GM18505 (cell line): ENCODE data around the gene IQSEC3.
"Not testable (repeated sequence)": the region's sequence is repeated elsewhere in the genome, so short reads cannot be mapped to it uniquely, and the experiment has no call there.

ENCODE experiments used
- ATAC-seq: cut with Tn5 transposase; IDR thresholded peaks from one replicate; pipeline ENCODE4 v1.9.1; 2021; ENCODE audit not compliant: unreplicated experiment
- POLR2A ChIP-seq: IDR thresholded peaks from 4 replicates; pipeline ENCODE4 v1.6.1; 2011; ENCODE audit warnings: borderline replicate concordance; ENCODE audit not compliant: insufficient read depth, insufficient read length; ENCODE audit errors: extremely low read depth

Gene IQSEC3

DNA sequence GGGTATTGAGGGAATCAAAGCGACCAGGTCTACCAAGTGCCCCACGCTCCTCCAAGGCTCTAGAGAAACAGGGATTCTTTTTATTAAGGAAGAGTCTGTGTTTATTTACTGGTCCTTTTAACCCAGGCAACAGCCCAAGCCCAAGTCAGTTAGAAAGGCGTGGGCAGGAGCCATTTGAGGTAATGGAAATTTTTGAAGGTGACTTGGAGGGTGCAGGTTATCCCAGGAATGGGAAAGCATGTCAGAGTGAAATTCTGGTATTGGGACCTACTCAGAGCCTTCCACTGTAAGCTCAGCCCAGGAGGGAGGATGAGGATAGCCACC, 144.5 kb downstream of the IQSEC3 start:
- TF ChIP-seq POLR2A = no peak
- no peak for ATAC-seq

DNA sequence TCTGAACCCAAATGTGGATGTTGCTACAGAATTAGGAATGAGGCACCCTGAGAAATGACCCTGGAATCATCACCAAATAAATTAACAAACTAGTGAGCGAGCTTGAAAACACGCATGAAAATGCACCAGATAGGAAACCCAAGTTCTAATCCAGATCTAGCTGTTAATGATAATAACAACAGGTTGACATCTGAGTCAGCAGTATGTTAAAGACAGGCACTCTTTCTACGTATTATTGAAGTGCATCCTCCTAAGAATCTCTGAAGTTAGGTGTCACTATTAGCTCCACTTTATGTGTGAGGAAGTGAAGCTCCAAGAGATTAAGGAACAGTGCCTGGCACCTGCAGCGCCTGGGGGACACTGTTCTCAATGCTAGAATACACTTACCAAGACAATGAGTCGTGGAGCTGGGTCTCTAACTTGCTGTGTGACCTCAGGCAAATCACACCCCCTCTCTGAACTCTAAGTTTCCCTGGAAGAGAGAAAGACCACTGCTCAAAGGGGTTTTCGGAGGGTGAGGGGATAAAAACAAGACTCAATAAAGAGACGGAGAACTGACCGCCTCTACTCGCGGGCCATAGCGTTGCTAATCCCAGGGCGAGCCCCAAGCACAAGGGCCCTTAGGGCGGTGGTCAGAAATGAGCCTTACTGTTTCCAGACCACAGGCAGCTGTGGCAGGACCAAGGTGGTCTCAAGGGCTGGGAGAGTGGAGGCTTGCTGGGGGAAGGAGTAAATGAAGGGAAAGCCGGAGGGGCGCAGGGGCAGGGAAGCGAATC, 145.3 kb downstream of the IQSEC3 start:
- no peak for TF ChIP-seq POLR2A

DNA sequence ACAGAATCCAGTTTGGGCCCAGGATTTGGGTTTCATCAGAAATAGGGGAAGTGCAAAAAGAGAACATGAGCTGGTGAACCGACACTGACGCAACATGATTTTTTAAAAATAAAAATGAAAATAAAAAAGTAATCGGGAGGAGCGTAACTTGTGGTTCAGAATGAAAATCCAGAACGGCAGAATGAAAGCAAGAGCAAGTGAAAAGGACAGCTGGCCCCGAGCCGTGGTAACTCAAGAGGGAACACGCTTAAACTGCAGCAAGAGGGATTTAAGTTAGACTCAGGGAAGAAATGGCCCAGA, 145.8 kb downstream of the IQSEC3 start:
- no peak for TF ChIP-seq POLR2A
- ATAC-seq = no peak

More for the DNA sequence above, 145.3 kb downstream of the IQSEC3 start:
- no peak for ATAC-seq

DNA sequence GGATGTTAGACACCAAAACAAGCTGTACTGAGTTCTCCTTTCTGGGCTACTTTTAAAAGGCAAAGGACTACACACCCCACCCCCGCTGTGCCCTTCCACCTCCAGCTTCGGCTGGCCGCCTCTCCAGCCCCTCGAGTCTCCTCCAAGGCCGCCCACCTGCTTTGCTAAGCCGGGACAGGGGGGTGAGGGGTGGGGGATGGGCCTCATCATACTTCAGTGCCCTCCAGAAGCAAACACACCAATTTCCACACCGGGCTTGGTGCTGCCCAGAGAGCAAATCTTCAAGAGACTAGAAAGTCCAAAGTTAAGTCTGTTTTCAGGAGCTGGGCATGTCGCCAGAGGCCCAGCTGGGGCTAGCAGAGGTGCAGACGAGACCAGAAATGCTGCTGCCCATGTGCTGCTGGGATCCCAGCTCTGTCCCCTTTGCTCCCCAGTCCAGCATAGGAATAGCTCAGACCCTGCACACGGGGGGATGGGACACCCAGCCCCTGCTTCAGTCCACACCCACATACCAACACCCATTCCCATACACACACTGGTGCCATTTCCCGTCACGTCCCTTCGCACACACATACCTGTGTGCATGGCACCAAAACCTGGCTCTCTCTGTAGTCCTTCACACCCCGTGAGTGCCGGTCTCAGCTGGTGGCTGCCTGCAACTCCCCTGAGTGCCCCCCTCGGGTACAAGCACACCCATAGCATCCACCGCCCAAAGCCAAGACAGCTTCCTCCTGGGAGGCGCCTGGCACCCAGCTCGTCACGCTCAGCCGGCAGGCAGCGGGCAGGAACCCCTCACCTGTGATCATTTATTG, 146.4 kb downstream of the IQSEC3 start:
- no peak for TF ChIP-seq POLR2A
- no peak for ATAC-seq

DNA sequence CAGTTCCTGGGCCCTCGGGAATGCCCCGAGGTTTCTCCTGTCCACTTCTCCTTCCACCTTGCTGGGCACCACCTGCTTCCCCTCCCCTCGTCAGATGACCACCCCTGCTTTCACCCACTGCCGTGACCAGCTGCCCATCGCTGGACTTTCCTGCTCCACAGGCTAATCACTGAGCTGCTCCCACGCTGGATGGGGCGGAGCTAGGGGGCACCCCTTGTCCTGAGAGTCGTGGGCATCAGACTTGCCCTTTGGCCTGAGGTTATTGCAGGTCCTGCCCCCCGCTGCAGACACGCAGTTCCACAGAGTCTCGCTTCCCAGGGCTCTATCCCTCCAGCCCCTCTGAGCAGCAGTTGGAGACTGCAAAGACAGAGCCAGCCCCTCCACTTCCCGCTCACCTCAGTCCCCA, 147.0 kb downstream of the IQSEC3 start:
- no peak for TF ChIP-seq POLR2A
- no peak for ATAC-seq

DNA sequence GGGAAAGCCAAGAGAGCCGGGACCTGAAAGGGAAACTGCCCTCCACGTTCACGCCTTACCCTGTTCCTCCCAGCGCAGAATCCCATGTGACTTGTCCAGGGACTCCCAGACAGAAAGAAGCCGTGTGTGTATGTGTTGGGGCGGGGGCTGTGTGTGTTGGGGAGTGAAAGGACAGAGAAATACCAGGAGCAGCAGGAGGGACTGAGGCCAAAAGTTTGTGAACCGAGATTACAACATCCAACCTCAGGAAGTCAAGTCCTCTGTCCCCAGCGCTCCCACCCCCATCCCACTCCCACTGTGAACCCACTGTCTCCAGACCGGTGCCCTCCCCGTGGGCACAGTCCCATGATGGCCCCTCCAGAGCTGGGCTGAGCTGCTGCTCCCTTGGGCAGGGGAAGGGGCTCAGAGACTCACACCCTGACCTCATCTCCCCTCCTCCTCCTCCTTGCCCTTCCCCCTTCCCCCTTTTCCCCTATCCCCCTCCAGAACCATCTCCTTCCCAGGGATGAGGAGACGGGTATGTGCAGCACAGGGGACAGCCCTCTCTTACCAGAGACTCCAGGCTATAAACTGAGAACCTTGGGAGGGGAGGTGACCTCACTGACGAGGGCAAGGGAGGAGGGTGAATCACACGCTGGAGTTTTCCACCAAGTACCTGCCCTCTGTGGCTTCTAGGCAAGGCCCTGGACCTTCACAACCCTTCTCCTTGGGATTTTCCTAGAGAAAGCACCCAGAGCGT, 147.6 kb downstream of the IQSEC3 start, which contains the start of gene SLC6A12:
Gene SLC6A12, minus strand, starts transcription at position 155 of the 739 bp plus-strand sequence. CDS start 4,171 bp downstream, outside the sequence.
- no peak for ATAC-seq
- TF ChIP-seq POLR2A = no peak

DNA sequence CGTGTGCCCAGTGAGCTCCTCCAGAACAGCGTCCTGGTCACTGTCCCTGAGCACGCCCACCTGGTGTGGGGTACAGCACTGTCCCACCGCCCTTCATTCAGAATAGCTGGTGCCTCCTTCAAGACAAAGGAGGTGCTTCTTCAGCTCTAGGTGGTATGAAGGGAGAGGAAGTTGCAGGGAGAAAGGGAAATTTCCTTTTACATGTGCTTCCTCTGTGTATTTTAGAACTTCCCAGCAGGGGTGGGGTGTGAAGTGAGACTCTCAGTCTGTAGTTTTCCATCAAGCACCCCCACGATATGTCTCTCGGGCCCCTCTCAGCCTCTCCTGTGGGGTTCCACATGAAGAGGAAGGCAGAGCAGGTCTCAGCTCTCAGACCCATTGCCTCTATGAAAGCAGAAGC, 148.5 kb downstream of the IQSEC3 start:
- TF ChIP-seq POLR2A = no peak
- no peak for ATAC-seq

DNA sequence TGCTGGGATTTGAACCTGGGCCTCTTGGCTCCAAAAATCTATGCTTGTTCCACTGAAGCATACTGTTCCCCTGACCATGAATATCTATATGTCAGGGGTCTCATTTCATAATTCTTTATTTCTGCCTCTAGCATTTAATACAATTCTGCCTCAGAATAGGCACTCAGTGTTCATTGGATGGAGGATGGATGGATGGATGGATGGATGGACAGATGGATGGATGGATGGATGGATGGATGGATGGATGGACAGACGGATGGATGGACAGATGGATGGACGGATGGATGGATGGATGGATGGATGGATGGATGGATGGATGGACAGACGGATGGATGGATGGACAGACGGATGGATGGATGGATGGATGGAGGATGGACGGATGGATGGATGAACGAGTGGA, 150.5 kb downstream of the IQSEC3 start:
- ATAC-seq = not testable (repeated sequence)

DNA sequence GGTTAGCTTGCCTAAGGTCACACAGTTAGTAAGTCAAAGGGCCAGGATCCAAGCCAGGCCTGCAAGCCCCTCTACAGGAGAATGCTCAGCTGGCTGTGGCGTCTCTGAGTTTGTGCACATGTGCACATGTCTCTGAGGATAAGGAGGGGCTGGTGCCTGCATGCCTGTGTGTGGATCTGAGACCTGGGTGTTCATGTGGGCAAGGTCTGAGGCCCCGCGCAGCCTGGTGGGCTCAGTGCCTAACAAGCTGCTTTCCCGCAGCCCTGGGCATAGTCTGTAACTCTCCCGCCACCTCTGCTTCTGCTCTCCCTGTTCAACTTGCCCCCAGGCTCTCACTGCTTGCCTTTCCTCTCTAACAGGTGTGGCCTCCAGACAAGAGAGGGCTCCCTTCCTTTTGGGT, 151.7 kb downstream of the IQSEC3 start:
- no peak for TF ChIP-seq POLR2A

DNA sequence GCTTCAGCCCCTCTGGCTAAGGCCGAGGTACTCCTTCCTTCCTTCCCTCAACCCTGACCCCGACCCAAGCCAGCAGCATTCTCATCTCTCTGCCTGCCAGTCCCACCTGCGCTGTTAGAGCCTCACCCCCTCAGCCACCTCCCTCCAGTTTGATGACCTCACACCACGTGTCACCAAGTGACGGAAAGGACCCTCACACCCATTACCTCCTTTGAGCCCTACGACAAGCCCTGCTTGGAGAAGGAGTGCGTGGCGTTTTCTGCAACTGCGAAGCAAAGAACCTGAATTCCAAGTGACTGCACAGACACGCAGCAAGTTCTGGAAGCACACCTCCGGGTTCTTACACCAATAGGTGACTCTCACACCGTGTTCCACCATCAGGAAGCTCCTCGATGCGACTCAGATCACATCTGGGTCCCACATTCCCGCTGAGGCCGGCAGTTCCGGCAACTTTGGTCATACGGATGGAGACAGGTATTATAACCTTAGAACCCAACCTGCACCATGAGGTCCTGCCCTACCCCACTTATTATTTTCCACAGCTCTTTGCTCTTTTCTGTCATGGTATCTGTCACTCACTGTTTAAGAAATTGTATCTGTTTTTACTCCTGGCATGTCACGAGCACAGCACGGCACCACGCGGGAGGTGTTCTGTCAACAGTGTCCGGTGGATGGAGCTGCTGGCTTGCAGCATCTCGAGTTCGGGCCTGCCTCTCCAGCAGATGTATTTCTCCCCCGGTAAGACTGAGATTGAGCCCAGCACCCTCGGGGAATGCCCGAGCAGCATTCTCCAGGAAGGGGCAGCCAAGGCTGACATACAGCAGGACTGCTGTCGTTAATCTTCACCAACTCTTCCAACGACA, 152.4 kb downstream of the IQSEC3 start:
- ATAC-seq = no peak
- no peak for TF ChIP-seq POLR2A

More for the DNA sequence above, 151.7 kb downstream of the IQSEC3 start:
- ATAC-seq = no peak

DNA sequence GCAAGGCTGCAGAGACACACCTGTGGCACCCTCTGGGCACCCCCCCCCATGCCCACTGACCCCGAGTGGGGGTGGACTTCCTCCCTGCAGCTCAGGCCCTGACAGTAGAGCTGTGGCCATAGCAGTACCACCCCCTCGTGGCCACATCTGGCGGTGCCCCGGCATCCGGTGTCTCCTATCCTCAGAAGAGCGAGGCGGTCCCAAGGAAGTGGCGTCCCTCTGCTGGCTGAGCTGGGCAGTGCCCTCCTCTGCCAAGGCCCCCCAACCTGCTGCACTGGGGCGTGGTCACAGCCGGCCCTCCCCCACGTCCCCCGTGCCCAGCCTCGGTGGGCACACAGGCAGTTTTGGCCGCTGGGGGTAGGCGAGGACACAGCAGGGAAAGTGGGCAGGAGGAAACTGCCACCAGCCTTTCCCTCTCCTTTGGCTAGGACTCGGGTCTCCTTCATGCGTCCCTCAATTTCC, 153.4 kb downstream of the IQSEC3 start:
- no peak for ATAC-seq

DNA sequence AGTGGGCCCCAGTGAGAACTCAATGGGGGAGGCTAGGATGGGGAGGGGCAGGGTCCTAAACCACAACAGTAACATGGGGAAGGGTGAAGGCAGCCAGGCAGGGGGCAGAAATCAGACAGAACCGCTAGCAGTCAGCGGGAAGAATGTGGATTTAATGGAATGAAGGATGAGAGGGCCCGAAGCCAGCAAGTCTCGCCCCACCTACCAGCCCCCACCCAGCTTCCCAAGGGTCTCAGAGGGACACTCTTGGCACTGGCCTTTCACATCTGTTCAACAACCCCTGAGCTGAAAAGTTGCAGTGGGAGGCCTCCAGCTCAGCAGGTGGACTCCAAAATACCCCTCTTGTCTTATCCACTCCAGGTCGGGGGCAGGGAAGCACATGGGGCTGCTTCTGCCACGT, 153.9 kb downstream of the IQSEC3 start:
- no peak for ATAC-seq
- TF ChIP-seq POLR2A = no peak

More for the DNA sequence above, 153.4 kb downstream of the IQSEC3 start:
- no peak for TF ChIP-seq POLR2A

DNA sequence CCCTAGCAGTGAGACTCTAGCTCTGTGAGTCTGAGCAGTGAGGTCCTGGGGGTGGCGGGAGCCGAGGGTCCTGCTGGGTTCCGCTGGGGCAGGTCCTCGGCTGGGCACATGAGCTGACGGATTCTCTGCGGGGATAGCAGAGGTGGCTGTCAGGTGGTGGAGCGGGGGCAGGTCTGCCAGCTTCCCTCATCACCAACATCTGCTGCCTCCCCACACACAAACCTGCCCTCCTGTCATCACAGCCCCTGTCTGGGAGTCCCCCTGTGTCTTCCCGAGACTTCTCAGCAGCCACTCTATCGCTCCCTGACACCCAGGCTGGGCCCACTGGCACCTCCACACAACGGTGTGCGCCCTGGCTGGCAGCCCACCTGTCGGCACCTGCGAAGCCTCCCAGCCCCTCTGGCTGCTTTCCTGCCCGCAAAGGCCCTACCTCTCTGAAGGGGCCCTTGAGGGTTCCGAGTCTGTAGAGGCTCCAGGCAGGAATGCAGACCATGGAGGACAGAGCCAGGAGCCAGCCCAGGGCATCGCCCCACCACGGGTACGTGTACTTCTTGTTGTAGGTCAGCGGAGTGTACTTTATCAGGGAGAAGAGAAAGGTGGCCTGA, 154.5 kb downstream of the IQSEC3 start:
- ATAC-seq = no peak
- TF ChIP-seq POLR2A = no peak

DNA sequence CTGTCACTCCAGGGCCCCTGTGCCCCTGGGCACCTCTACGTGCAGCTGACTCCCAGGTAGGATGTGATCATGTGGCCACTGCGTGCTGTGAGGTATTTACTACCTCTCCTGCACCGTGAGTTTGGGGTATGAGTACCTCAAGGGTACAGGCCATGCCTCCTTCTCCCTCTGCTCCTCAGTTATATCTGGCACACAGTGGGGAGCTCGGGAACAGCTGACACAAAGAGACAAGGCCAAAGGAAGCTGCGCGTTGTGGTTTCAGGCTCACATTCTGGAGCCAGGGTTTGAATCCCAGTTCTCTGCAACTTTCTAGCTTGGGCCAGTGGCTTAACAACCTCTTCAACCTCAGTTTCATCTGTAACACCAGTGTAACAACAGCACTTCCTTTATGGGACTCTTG, 155.2 kb downstream of the IQSEC3 start:
- no peak for ATAC-seq
- no peak for TF ChIP-seq POLR2A
